Measurements from ENCODE around the gene ZNF862.

Gene ZNF862

GRCh38 chr7:149811221-149811620 is 27.0 kb upstream of the ZNF862 start:
- no peak for DNase-seq (ENCODE audit: low read depth in 2 of 2)

GRCh38 chr7:149811831-149812490 is 26.2 kb upstream of the ZNF862 start:
- no peak for DNase-seq (ENCODE audit: low read depth in 2 of 2)

GRCh38 chr7:149813254-149814035 is 24.7 kb upstream of the ZNF862 start:
- DNase-seq (ENCODE audit: low read depth in 2 of 2): no peak

GRCh38 chr7:149814494-149814893 is 23.7 kb upstream of the ZNF862 start:
- no peak for DNase-seq (ENCODE audit: low read depth in 2 of 2)

GRCh38 chr7:149815121-149815520 is 23.1 kb upstream of the ZNF862 start:
- no peak for DNase-seq (ENCODE audit: low read depth in 2 of 2)

GRCh38 chr7:149815661-149816266 is 22.4 kb upstream of the ZNF862 start:
- no peak for DNase-seq (ENCODE audit: low read depth in 2 of 2)

GRCh38 chr7:149816267-149816751 is 21.9 kb upstream of the ZNF862 start:
- no peak for DNase-seq (ENCODE audit: low read depth in 2 of 2)

- no peak for DNase-seq (ENCODE audit: low read depth in 2 of 2)
Measured at GRCh38 chr7:149816794-149817193, 21.4 kb upstream of the ZNF862 start.

- no peak for DNase-seq (ENCODE audit: low read depth in 2 of 2)
Measured at GRCh38 chr7:149817301-149817771, 20.8 kb upstream of the ZNF862 start.

GRCh38 chr7:149817836-149818535 is 20.2 kb upstream of the ZNF862 start:
- no peak for DNase-seq (ENCODE audit: low read depth in 2 of 2)

- DNase-seq (ENCODE audit: low read depth in 2 of 2): no peak
Measured at GRCh38 chr7:149818536-149818840, 19.7 kb upstream of the ZNF862 start.

- DNase-seq (ENCODE audit: low read depth in 2 of 2): no peak
Measured at GRCh38 chr7:149819141-149819960, 18.8 kb upstream of the ZNF862 start.

GRCh38 chr7:149819961-149820340 is 18.2 kb upstream of the ZNF862 start:
- DNase-seq (ENCODE audit: low read depth in 2 of 2): no peak

GRCh38 chr7:149820622-149821190 is 17.5 kb upstream of the ZNF862 start:
- DNase-seq (ENCODE audit: low read depth in 2 of 2): no peak

- no peak for DNase-seq (ENCODE audit: low read depth in 2 of 2)
Measured at GRCh38 chr7:149821191-149822148, 16.7 kb upstream of the ZNF862 start.

GRCh38 chr7:149822353-149822943 is 15.7 kb upstream of the ZNF862 start:
- no peak for DNase-seq (ENCODE audit: low read depth in 2 of 2)

- DNase-seq (ENCODE audit: low read depth in 2 of 2): no peak
Measured at GRCh38 chr7:149823191-149823630, 15.0 kb upstream of the ZNF862 start.

- no peak for DNase-seq (ENCODE audit: low read depth in 2 of 2)
Measured at GRCh38 chr7:149823631-149824199, 14.5 kb upstream of the ZNF862 start.

GRCh38 chr7:149824301-149824741 is 13.9 kb upstream of the ZNF862 start:
- DNase-seq (ENCODE audit: low read depth in 2 of 2): no peak
